ENCODE measurements around the gene FOCAD. TPM values are rescaled to one million over a fixed set of nuclear protein-coding genes. Genes with fewer than 3 reads are reported as not detected.

The FOCAD gene, protein sequence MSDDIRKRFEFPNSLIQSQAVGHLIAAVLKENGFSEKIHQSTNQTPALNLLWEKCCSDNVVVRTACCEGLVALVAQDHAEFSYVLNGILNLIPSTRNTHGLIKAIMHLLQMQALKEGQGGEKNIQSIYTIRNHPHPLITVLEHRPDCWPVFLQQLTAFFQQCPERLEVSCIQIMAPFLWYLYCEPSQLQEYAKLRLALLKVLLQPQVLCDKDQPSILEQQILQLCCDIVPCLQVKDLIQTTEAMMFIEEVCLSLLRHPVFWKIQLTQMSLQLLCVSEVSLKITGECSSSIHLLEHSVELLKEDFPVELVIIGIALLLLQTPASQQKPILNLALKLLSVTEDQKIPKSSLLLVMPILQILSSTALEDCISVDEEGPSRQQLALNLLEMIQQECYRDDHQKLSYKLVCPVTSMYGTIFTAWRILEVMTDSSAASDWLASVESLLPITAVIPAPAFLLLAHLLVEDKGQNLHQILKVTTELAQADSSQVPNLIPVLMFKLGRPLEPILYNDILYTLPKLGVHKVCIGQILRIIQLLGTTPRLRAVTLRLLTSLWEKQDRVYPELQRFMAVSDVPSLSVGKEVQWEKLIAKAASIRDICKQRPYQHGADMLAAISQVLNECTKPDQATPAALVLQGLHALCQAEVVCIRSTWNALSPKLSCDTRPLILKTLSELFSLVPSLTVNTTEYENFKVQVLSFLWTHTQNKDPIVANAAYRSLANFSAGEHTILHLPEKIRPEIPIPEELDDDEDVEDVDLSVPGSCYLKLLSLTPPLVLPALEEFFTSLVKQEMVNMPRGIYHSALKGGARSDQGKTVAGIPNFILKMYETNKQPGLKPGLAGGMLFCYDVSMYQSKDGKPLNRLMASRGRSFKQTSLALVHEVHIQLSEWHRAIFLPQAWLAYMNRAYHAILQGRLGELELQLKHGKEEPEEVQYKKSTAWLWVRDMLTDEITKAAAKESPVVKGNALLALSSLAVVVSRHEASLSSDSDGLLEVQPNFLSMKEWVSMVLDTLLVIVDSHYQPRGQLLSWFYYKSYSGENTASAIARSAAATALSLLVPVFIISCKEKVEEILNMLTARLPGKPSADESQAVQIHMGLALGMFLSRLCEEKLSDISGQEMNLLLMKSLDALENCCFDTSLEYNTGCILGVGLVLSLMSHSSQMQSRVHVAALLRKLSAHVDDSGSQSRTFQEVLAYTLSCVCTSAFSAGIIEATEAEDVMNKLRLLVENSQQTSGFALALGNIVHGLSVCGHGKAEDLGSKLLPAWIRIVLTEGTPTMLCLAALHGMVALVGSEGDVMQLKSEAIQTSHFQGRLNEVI (N-terminal part only)
- total RNA-seq = 58.2 and 113 TPM in 2 replicates

GRCh38 chr9:20684035-20684874 is at the start of gene FOCAD:
Gene FOCAD, plus strand, starts transcription at chr9:20684259. Its CDS starts 31,095 bp downstream, at chr9:20715354.

DNA sequence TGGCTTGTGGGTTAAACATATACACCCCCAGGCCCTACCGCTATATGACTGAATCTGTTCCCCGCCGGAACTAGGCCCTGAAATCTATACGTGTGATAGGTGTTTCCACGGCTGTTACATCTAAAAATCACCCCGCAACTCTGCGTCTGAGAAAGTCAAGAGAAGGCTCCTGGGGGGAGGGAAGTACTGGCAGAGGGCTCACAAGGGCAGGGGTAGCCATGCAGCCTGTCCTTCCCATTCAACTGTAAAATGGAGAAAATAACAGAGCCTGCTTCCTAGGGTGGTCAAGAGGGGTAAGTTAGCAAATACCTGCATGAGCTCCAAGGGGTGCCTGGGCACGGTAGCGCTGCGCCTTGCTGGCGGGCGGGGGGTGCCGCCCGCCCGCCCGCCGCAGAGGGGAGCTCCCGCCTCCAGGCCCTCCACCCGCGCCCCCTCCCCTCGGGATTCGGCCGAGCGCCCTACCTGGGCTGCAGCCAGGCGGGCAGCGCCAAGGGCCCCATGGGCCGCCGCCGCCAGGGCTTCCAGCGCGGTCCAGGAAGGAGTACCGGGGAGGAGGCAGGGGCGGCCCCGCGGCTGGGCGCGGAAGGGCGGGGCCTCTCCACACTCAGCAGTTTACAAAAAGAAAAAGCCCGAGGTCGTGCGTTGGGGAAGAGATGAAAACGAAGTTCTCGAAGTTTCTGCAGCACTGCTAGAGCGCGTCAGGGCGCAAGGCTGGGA is 347.2 kb downstream of the FOCAD start, which contains the start of gene HACD4:
Gene HACD4 (minus strand): TSS at position 550 of the 717 bp plus-strand sequence. CDS start 50 bp downstream, at position 500.

Other genes with a start within 250 kb of the FOCAD start
- 4.1 and 10.6 TPM in 2 replicates for gene MLLT3, start 61.8 kb upstream of the FOCAD start, total RNA-seq